BLaER1 (cell line): ENCODE data around the gene ODAD2.

Experiments
- H3K27ac ChIP-seq: shearing (Covaris generic); formaldehyde crosslinking; 2 replicates; pipeline ENCODE4 v1.8.1; 2022
- H3K27me3 ChIP-seq: shearing (Covaris generic); formaldehyde crosslinking; 2 replicates; pipeline ENCODE4 v1.8.1; 2022
- H3K36me3 ChIP-seq: shearing (Covaris generic); formaldehyde crosslinking; 2 replicates; pipeline ENCODE4 v1.8.1; 2022
- H3K4me1 ChIP-seq: shearing (Covaris generic); formaldehyde crosslinking; 2 replicates; pipeline ENCODE4 v1.8.1; 2022
- H3K4me2 ChIP-seq: shearing (Covaris generic); formaldehyde crosslinking; 2 replicates; pipeline ENCODE4 v1.8.1; 2022
- H3K4me3 ChIP-seq: shearing (Covaris generic); formaldehyde crosslinking; 2 replicates; pipeline ENCODE4 v1.8.1; 2022
- H3K9ac ChIP-seq: shearing (Covaris generic); formaldehyde crosslinking; 2 replicates; pipeline ENCODE4 v1.8.1; 2022
- H3K9me3 ChIP-seq: shearing (Covaris generic); formaldehyde crosslinking; 2 replicates; pipeline ENCODE4 v1.8.1; 2022
- H4K20me1 ChIP-seq: shearing (Covaris generic); formaldehyde crosslinking; 2 replicates; pipeline ENCODE4 v1.8.1; 2022
- Cebpa-rat ChIP-seq: shearing (Covaris generic); IDR thresholded peaks from 2 replicates; pipeline ENCODE4 v1.8.1; 2022

ODAD2 gene, protein sequence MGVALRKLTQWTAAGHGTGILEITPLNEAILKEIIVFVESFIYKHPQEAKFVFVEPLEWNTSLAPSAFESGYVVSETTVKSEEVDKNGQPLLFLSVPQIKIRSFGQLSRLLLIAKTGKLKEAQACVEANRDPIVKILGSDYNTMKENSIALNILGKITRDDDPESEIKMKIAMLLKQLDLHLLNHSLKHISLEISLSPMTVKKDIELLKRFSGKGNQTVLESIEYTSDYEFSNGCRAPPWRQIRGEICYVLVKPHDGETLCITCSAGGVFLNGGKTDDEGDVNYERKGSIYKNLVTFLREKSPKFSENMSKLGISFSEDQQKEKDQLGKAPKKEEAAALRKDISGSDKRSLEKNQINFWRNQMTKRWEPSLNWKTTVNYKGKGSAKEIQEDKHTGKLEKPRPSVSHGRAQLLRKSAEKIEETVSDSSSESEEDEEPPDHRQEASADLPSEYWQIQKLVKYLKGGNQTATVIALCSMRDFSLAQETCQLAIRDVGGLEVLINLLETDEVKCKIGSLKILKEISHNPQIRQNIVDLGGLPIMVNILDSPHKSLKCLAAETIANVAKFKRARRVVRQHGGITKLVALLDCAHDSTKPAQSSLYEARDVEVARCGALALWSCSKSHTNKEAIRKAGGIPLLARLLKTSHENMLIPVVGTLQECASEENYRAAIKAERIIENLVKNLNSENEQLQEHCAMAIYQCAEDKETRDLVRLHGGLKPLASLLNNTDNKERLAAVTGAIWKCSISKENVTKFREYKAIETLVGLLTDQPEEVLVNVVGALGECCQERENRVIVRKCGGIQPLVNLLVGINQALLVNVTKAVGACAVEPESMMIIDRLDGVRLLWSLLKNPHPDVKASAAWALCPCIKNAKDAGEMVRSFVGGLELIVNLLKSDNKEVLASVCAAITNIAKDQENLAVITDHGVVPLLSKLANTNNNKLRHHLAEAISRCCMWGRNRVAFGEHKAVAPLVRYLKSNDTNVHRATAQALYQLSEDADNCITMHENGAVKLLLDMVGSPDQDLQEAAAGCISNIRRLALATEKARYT

GRCh38 chr10:27998954-27999275 is at the start of gene ODAD2:
TSS of gene ODAD2 (minus strand) at chr10:27999079. CDS start at chr10:27995142, 3,937 bp downstream.
- peaks cover 5% of the 10 kb centered on the region; the same call in 1 of the 2 replicates for H3K4me1 ChIP-seq
- peak within 1 kb of the TSS; percentile 77 for H3K27ac ChIP-seq
- H3K36me3 ChIP-seq, result no peaks in the 10 kb centered on the region
- H3K9ac ChIP-seq, result peak within 1 kb of the TSS; percentile 79
- TF ChIP-seq Cebpa-rat, result no peak
- H3K27me3 ChIP-seq, result peaks cover 10% of the 10 kb centered on the region; the same call in 1 of the 2 replicates
- H4K20me1 ChIP-seq, result no peaks in the 10 kb centered on the region
- H3K4me3 ChIP-seq, result peak within 1 kb of the TSS; percentile 87
- no peaks in the 10 kb centered on the region for H3K9me3 ChIP-seq
- peak within 1 kb of the TSS; percentile 93 for H3K4me2 ChIP-seq

GRCh38 chr10:28047061-28047460 is 48.2 kb upstream of the ODAD2 start:
- no peaks in the 10 kb centered on the region for H3K27me3 ChIP-seq
- no peaks in the 10 kb centered on the region for H4K20me1 ChIP-seq
- no peak overlapping the region for H3K9ac ChIP-seq
- H3K36me3 ChIP-seq, result no peaks in the 10 kb centered on the region
- TF ChIP-seq Cebpa-rat, result no peak
- H3K4me1 ChIP-seq, result no peaks in the 10 kb centered on the region
- H3K4me3 ChIP-seq, result no peak overlapping the region
- H3K27ac ChIP-seq, result no peak overlapping the region
- H3K9me3 ChIP-seq, result no peaks in the 10 kb centered on the region
- H3K4me2 ChIP-seq, result no peak overlapping the region

GRCh38 chr10:28046579-28046978 is 47.7 kb upstream of the ODAD2 start:
- no peaks in the 10 kb centered on the region for H3K4me1 ChIP-seq
- no peaks in the 10 kb centered on the region for H3K27me3 ChIP-seq
- H4K20me1 ChIP-seq, result no peaks in the 10 kb centered on the region
- H3K36me3 ChIP-seq, result no peaks in the 10 kb centered on the region
- TF ChIP-seq Cebpa-rat, result no peak
- no peak overlapping the region for H3K27ac ChIP-seq
- no peak overlapping the region for H3K4me2 ChIP-seq
- no peaks in the 10 kb centered on the region for H3K9me3 ChIP-seq
- no peak overlapping the region for H3K4me3 ChIP-seq
- no peak overlapping the region for H3K9ac ChIP-seq

DNA sequence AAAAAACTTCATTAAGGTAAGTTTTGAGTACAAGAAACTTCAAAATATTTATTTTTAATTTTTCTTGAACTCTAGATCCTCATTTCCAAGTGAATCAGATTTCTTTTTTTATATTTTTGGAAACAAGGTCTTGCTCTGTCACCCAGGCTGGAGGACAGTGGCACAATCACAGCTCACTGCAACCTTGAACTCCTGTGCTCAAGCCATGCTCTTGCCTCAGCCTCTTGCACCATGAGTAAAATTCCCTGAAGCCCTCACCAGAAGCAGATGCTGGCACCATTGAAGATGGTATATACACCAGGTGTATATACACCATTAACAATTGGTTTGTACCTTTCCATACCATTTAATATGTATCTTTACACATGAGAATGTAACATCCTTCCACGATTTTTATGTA is 45.1 kb upstream of the ODAD2 start:
- Histone ChIP-seq H3K9ac (no peak overlapping the region), H3K27ac (no peak overlapping the region), H4K20me1 (no peaks in the 10 kb centered on the region), H3K4me2 (no peak overlapping the region), H3K27me3 (no peaks in the 10 kb centered on the region), H3K36me3 (no peaks in the 10 kb centered on the region), H3K4me3 (no peak overlapping the region), H3K9me3 (no peaks in the 10 kb centered on the region), H3K4me1 (no peaks in the 10 kb centered on the region)
- TF ChIP-seq Cebpa-rat, result no peak

DNA sequence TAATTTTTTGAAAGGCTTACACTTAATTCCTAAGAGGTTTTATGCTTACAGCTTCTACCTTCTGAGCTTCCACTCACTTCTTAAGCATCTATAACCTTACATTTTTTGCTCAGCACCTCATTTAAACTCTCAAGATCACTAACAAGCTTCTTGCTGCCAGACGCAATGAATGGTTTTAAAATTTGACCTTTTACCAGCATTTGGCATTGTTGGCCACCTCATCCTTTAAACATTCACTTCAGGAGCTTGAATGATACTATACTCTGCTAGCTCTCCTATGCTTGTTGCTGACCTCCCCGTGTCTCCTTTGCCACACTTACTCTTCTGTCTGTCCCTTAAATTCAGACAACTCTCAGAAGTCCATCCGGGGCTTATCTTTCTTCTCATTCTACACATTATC is 37.7 kb upstream of the ODAD2 start:
- H3K4me3 ChIP-seq, result no peak overlapping the region

GRCh38 chr10:28020993-28021982 is 22.4 kb upstream of the ODAD2 start:
- no peaks in the 10 kb centered on the region for H3K27me3 ChIP-seq
- H3K9ac ChIP-seq, result no peak overlapping the region
- no peaks in the 10 kb centered on the region for H3K9me3 ChIP-seq
- H4K20me1 ChIP-seq, result no peaks in the 10 kb centered on the region
- no peaks in the 10 kb centered on the region for H3K4me1 ChIP-seq
- TF ChIP-seq Cebpa-rat, result no peak
- no peak overlapping the region for H3K4me3 ChIP-seq
- no peak overlapping the region for H3K27ac ChIP-seq
- no peaks in the 10 kb centered on the region for H3K36me3 ChIP-seq
- H3K4me2 ChIP-seq, result no peak overlapping the region

More for the DNA sequence above, 37.7 kb upstream of the ODAD2 start:
- no peak overlapping the region for H3K9ac ChIP-seq
- no peak overlapping the region for H3K4me2 ChIP-seq
- no peaks in the 10 kb centered on the region for H3K9me3 ChIP-seq
- no peaks in the 10 kb centered on the region for H3K27me3 ChIP-seq
- no peaks in the 10 kb centered on the region for H3K36me3 ChIP-seq
- H3K4me1 ChIP-seq, result no peaks in the 10 kb centered on the region
- no peak overlapping the region for H3K27ac ChIP-seq
- no peaks in the 10 kb centered on the region for H4K20me1 ChIP-seq
- TF ChIP-seq Cebpa-rat, result no peak

GRCh38 chr10:28020080-28020860 is 21.4 kb upstream of the ODAD2 start:
- no peaks in the 10 kb centered on the region for H4K20me1 ChIP-seq
- no peaks in the 10 kb centered on the region for H3K27me3 ChIP-seq
- no peak overlapping the region for H3K9ac ChIP-seq
- H3K27ac ChIP-seq, result no peak overlapping the region
- H3K36me3 ChIP-seq, result no peaks in the 10 kb centered on the region
- H3K4me2 ChIP-seq, result no peak overlapping the region
- H3K4me1 ChIP-seq, result no peaks in the 10 kb centered on the region
- TF ChIP-seq Cebpa-rat, result no peak
- H3K4me3 ChIP-seq, result no peak overlapping the region
- no peaks in the 10 kb centered on the region for H3K9me3 ChIP-seq

DNA sequence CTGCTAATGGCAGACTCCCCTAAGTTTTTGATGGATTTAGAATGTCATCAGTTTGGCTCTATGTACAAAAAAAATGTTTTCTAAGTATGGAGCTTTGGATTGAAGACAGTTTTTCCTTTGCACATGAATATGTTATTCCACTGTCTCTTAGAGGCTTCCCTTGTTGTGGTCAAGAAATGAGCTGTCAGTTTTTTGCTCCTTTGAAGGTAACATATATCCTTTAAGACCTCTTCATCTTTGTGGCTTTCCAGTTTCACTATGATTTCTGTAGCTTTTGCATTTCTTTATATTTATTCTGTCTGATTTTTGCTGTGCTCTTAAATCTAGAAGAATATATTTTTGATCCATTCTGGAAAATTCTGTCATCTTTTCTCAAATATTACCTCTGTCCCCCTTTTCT is 15.8 kb upstream of the ODAD2 start:
- H3K9ac ChIP-seq, result no peak overlapping the region
- TF ChIP-seq Cebpa-rat, result no peak
- H3K27me3 ChIP-seq, result no peaks in the 10 kb centered on the region
- no peaks in the 10 kb centered on the region for H3K4me1 ChIP-seq
- H3K9me3 ChIP-seq, result 0 out of 2 replicates have a peak, but pooled peaks cover 3% of the 10 kb centered on the region
- H3K4me2 ChIP-seq, result no peak overlapping the region
- no peaks in the 10 kb centered on the region for H4K20me1 ChIP-seq
- H3K4me3 ChIP-seq, result no peak overlapping the region
- H3K27ac ChIP-seq, result no peak overlapping the region
- no peaks in the 10 kb centered on the region for H3K36me3 ChIP-seq
